GM12865 (cell line): Measurements from ENCODE around the gene HOXD3.

Experiments
- DNase-seq: peaks from one replicate; pipeline ENCODE4 v3.0.0; 2010; ENCODE audit warnings: low read depth
- H3K4me3 ChIP-seq: 2 replicates; pipeline ENCODE4 v1.5.1; 2011; ENCODE audit warnings: mild to moderate bottlenecking, low read depth, low read length, control low read depth
- CTCF ChIP-seq: IDR thresholded peaks from 2 replicates; pipeline ENCODE4 v1.5.1; 2011; ENCODE audit warnings: low read length, control low read depth, low read depth, inconsistent platforms; ENCODE audit not compliant: insufficient read depth; ENCODE audit errors: missing control alignments

HOXD3 gene

GRCh38 chr2:176126929-176127773, 30.0 kb upstream of the HOXD3 start:
- peak; percentile 63 for TF ChIP-seq CTCF
- no peak overlapping the region for H3K4me3 ChIP-seq
- DNase-seq, result peak; percentile 61

GRCh38 chr2:176127774-176128072, 29.4 kb upstream of the HOXD3 start:
- no peak for DNase-seq
- no peak overlapping the region for H3K4me3 ChIP-seq
- no peak for TF ChIP-seq CTCF

- no peak for DNase-seq
- H3K4me3 ChIP-seq, result no peak overlapping the region
Observed at GRCh38 chr2:176128172-176128981, 28.7 kb upstream of the HOXD3 start.

GRCh38 chr2:176128982-176129796, 27.9 kb upstream of the HOXD3 start, which contains the start of gene HOXD8:
HOXD8 (plus strand) TSS chr2:176129705; CDS start chr2:176130367, 662 bp downstream.
- DNase-seq, result no peak
- no peak for TF ChIP-seq CTCF

More at GRCh38 chr2:176128172-176128981, 28.7 kb upstream of the HOXD3 start:
- no peak for TF ChIP-seq CTCF

GRCh38 chr2:176129813-176130146, 27.3 kb upstream of the HOXD3 start:
- no peak for DNase-seq
- no peak overlapping the region for H3K4me3 ChIP-seq
- TF ChIP-seq CTCF, result no peak

More at GRCh38 chr2:176128982-176129796, 27.9 kb upstream of the HOXD3 start, which contains the start of gene HOXD8:
- H3K4me3 ChIP-seq, result no peak within 1 kb of the TSS

- DNase-seq, result no peak
- no peak overlapping the region for H3K4me3 ChIP-seq
Observed at GRCh38 chr2:176130147-176130956, 26.8 kb upstream of the HOXD3 start.

More at GRCh38 chr2:176130147-176130956, 26.8 kb upstream of the HOXD3 start:
- TF ChIP-seq CTCF, result no peak
